ENCODE measurements around the gene JPH4.
A peak's percentile ranks its signal among the peaks of the same experiment; 100 is the strongest.

JPH4 gene

DNA sequence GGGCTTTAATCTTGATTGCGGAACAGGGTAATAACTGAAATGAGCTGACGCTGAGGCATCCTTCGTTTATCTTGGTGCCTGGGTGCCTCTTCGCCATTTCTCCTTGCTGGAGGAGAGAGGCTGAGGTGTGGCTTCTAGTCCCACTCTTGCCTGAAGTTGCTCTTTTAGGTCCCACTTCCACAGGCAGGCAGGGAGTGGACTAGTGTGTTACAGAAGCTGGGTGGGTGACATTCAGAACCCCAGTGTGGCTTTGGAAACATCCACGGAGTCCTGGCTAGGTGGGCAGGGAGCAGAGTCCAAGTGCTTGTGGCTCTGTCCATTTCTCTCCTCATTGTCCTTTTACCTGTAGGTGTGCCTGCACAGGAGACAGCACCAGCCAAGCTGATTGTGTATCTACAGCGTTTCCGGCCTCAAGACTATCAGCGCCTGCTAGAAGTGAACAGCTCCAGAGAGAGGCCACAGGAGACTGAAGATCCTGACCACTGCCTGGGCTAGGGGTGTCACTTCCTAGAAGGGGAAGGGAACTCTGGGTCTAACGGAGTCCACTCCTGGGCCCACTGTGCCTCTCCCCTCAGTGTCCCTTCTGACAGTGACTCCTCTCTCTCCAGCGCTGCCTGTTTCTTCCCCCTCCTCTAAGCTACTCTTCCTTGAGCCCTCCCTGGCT lies 20.1 kb downstream of the JPH4 start:
- Histone ChIP-seq H4K20me1 (peaks cover 44% of the 10 kb centered on the region), H3K36me3 (peaks cover 56% of the 10 kb centered on the region), H3K9ac (no peak overlapping the region), H3K9me3 (no peaks in the 10 kb centered on the region), H3K27ac (no peak overlapping the region), H3K27me3 (no peaks in the 10 kb centered on the region), H3K4me2 (no peak overlapping the region), H3K4me1 (peaks cover 33% of the 10 kb centered on the region), H3K4me3 (no peak overlapping the region)
- no peak for TF ChIP-seq Cebpa-rat (IDR thresholded peaks at IDR 0.05)

DNA sequence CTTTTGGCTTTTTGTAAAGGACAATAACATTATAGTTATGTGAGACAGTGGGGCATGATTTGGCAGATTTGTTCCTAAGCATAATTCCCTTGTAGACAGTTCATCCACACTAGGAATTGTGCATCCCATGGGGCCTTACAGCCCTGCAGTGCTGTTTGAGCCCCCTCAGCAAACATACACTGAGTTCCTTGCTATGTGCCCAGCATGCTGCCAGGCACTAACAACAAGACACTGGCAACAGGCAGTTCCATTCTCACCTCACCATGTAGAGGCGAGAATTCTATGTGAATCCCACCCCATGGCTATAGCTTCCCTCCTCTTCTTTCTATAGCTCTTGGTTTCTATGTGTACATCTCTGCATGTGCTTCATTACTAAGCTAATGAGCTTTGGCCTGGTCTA lies 20.6 kb downstream of the JPH4 start:
- Histone ChIP-seq H3K36me3 (peaks cover 51% of the 10 kb centered on the region), H3K9me3 (no peaks in the 10 kb centered on the region), H3K27me3 (no peaks in the 10 kb centered on the region), H3K4me3 (no peak overlapping the region), H3K27ac (no peak overlapping the region), H3K4me1 (peaks cover 33% of the 10 kb centered on the region), H3K4me2 (peak overlapping the region; percentile 94), H3K9ac (peak overlapping the region; percentile 89; the same call in 1 of the 2 replicates), H4K20me1 (peaks cover 39% of the 10 kb centered on the region)
- no peak for TF ChIP-seq Cebpa-rat (IDR thresholded peaks at IDR 0.05)

DNA sequence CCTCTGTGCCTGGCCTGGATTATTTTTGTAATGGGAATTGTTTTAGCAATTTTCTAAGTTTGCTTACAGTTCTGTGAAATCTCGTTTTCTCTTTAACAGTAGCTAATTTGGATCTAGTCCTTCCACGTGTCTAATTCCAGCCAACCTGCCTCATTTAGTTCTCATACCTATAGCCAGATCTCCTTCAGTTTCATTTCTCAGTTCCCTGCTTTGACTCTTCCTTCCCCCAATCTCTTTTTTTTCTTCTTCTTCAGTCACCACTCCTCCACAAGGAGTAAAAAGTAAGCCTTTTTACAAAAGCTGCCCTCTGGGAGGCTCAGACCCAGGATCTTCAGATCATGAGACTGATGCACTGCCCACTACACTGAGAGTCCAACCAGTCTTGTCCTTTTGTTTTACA lies 21.1 kb downstream of the JPH4 start:
- peaks cover 37% of the 10 kb centered on the region for H4K20me1 ChIP-seq
- peak overlapping the region; percentile 94 for H3K4me2 ChIP-seq
- H3K4me1 ChIP-seq: peaks cover 33% of the 10 kb centered on the region
- no peak for TF ChIP-seq Cebpa-rat (IDR thresholded peaks at IDR 0.05)
- peaks cover 47% of the 10 kb centered on the region for H3K36me3 ChIP-seq
- H3K27me3 ChIP-seq: no peaks in the 10 kb centered on the region
- H3K9me3 ChIP-seq: no peaks in the 10 kb centered on the region
- H3K9ac ChIP-seq: peak overlapping the region; percentile 89
- peak overlapping the region; percentile 80 for H3K4me3 ChIP-seq
- no peak overlapping the region for H3K27ac ChIP-seq

DNA sequence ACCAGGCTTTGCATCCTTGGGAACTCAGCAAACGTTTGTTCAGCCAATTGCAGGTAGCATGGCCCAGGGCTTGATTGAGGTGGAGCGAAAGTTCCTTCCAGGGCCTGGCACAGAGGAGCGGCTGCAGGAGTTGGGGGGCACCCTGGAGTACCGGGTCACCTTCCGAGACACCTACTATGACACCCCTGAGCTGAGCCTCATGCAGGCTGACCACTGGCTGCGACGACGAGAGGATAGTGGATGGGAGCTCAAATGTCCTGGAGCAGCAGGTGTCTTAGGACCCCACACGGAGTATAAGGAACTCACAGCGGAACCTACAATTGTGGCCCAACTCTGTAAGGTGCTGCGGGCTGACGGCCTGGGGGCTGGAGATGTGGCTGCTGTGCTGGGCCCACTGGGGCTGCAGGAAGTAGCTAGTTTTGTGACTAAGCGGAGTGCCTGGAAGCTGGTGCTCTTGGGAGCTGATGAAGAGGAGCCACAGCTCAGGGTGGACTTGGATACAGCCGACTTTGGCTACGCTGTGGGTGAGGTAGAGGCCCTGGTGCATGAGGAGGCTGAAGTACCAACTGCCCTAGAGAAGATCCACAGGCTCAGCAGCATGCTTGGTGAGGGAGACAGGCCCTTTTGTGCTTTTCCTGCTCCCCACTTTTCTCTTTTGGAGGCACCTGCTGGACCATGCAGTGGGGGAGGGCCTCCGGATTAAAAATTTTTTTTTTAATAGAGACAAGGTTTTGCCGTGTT lies 21.7 kb downstream of the JPH4 start:
- Histone ChIP-seq H3K4me1 (peaks cover 37% of the 10 kb centered on the region), H4K20me1 (peaks cover 32% of the 10 kb centered on the region), H3K4me3 (peak overlapping the region; percentile 80), H3K36me3 (peaks cover 40% of the 10 kb centered on the region), H3K27ac (peak overlapping the region; percentile 91), H3K9me3 (no peaks in the 10 kb centered on the region), H3K4me2 (peak overlapping the region; percentile 94), H3K27me3 (no peaks in the 10 kb centered on the region), H3K9ac (peak overlapping the region; percentile 89)
- no peak for TF ChIP-seq Cebpa-rat (IDR thresholded peaks at IDR 0.05)

DNA sequence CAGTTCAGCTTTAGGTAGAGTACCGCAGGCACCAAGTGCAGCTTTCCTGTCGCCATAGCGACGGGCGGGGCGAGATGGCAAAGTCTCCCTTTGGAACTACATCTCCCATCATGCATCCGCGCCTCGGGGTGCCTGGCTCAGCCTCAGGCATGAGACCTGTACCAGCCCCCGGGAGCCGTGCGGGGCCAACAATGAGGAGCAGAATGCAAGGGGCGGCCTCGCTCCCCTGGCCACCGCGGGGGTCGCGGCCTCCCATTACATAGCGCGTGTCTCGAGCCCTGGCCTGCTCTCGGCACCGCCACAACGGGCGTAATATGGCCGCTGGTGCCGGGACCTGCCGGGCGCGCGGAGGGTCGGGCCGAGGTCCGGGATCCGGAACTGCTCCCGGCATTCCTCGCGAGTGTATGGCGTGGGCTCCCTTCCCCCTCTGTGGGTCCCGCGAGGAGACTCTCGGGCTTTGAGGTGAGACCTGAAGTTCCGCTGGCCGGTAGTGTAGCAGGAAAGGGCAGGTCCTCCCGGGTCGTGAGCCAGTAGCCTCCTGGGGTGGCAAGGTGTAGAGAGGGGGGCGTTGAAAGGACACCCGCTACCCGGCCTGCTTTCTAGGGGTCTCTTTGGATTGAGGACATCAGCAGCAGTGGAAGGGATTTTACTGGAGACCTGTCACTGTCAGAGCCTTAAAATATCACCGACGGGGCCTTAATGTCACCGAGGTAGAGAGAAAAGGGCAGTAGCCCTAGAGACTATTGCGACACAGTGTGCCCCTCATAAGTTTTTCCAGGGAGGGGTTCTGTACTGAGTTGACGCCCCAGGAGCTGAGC lies 22.5 kb downstream of the JPH4 start, which contains the start of gene THTPA:
Gene THTPA (plus strand): TSS at position 390 of the 818 bp plus-strand sequence. CDS start 487 bp downstream, outside the sequence.
- Histone ChIP-seq H3K9me3 (no peaks in the 10 kb centered on the region), H3K4me1 (peaks cover 39% of the 10 kb centered on the region), H3K36me3 (peaks cover 32% of the 10 kb centered on the region), H3K9ac (peak within 1 kb of the TSS; percentile 89), H3K4me3 (peak within 1 kb of the TSS; percentile 80), H4K20me1 (peaks cover 25% of the 10 kb centered on the region), H3K27ac (peak within 1 kb of the TSS; percentile 91), H3K27me3 (no peaks in the 10 kb centered on the region), H3K4me2 (peak within 1 kb of the TSS; percentile 94)
- TF ChIP-seq Cebpa-rat (IDR thresholded peaks at IDR 0.05): peak; percentile 85

DNA sequence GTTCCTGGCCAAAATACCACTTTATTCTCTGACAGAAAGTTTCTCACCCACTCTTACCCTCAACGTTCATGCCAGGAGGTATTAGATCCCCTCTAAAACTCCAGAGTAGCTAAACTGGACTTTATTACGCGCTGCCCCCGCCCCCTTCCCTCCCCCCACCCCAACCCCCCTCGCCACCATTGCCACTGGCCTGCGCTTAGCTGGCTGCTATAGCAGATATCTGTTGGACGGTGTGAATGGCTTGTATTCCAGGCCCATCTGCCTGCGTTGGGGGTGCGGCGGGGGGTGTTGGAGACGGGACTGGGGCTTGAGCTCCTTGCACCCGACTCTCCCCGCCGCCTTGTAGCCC lies 23.1 kb downstream of the JPH4 start:
- no peaks in the 10 kb centered on the region for H3K9me3 ChIP-seq
- peaks cover 23% of the 10 kb centered on the region for H4K20me1 ChIP-seq
- peak overlapping the region; percentile 91 for H3K27ac ChIP-seq
- H3K27me3 ChIP-seq: no peaks in the 10 kb centered on the region
- peak overlapping the region; percentile 89 for H3K9ac ChIP-seq
- peaks cover 26% of the 10 kb centered on the region for H3K36me3 ChIP-seq
- H3K4me2 ChIP-seq: peak overlapping the region; percentile 94
- no peak for TF ChIP-seq Cebpa-rat (IDR thresholded peaks at IDR 0.05)
- H3K4me1 ChIP-seq: peaks cover 44% of the 10 kb centered on the region
- peak overlapping the region; percentile 80 for H3K4me3 ChIP-seq

DNA sequence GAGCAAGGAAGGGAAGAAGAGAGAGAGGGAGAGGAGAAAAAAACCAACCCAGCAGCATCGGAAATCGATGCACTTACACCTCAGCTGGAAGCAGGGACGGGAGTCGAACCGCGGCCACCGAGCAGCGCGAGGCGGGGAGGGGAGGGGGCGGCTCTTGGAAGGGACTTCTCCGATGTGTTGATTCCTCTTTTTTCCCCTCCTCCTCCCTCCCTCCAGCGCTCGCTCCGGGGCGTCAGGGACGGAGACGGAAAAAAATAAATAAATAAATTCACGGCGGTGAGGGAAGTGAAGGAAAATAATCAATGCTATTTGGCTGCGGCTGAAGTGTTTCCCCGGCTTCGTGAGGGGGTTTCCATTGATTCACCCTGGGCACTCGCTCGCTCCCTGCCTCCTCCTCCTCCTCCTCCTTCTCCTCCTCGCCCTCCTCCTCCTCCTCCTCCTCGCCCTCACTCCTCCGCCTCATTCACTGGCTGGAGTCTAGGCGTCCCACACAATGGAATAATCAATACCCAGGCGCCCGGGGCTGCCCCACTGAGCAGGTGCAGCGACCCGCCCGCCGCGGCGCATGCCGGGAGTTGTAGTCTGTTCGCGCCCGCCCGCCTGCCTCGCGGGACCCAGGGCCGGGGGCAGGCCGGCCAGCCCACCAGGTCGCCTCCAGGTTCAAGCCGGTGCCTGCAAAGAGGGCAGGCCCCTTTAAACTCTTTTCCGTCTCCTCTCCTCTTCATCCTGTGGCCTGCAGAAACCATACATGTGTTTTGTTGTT lies 27.1 kb downstream of the JPH4 start, which contains the start of gene ZFHX2:
Gene ZFHX2 (minus strand): TSS at position 500 of the 763 bp plus-strand sequence. CDS start 16,440 bp downstream, outside the sequence.
- H3K4me3 ChIP-seq: peak within 1 kb of the TSS; percentile 79
- no peak for TF ChIP-seq Cebpa-rat (IDR thresholded peaks at IDR 0.05)
- peak within 1 kb of the TSS; percentile 75 for H3K27ac ChIP-seq
- H3K27me3 ChIP-seq: no peaks in the 10 kb centered on the region
- no peaks in the 10 kb centered on the region for H3K36me3 ChIP-seq
- peak within 1 kb of the TSS; percentile 84 for H3K9ac ChIP-seq
- H3K4me2 ChIP-seq: peak within 1 kb of the TSS; percentile 92
- peaks cover 41% of the 10 kb centered on the region for H3K4me1 ChIP-seq
- H3K9me3 ChIP-seq: no peaks in the 10 kb centered on the region
- no peaks in the 10 kb centered on the region for H4K20me1 ChIP-seq

DNA sequence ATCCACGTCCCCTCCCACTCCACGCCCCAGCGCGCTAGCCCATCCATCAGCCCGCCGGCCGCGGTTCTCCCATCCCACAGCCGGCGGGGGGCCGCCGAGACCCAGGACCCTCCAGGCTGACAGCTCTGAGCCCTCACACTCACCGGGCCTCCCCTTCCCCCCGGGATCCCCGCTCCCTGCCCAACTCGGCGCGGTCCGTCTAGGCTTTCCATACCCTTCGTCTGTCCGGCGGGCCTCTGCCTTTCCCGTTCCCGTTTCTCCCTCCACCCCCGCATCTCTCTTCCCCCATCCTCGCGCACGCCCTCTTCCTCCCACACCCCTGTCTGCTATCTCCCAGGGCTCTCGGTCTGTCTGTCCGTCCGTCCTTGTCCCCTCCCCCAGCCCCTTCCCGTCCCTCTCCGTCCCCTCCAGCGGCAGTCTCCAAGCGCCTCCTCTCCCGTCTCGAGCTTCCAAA lies 27.8 kb downstream of the JPH4 start:
- no peaks in the 10 kb centered on the region for H3K27me3 ChIP-seq
- no peaks in the 10 kb centered on the region for H4K20me1 ChIP-seq
- no peaks in the 10 kb centered on the region for H3K9me3 ChIP-seq
- no peaks in the 10 kb centered on the region for H3K36me3 ChIP-seq
- peak overlapping the region; percentile 84 for H3K9ac ChIP-seq
- H3K4me1 ChIP-seq: peaks cover 44% of the 10 kb centered on the region
- peak overlapping the region; percentile 92 for H3K4me2 ChIP-seq
- H3K4me3 ChIP-seq: peak overlapping the region; percentile 79
- no peak for TF ChIP-seq Cebpa-rat (IDR thresholded peaks at IDR 0.05)
- peak overlapping the region; percentile 75 for H3K27ac ChIP-seq
